Gastrocnemius medialis (tissue), 4 donors: ENCODE results near the gene MED26.

ENCODE experiments used
- CTCF ChIP-seq, 5 experiments: fragments of 450-650 bp in 3 of 5; fragments of 200-600 bp in 2 of 5; sonication (generic) in 2 of 5; IDR thresholded peaks in 4 of 5; conservative IDR thresholded peaks in 1 of 5; 1 replicate in 4 of 5; 2 replicates in 1 of 5; pipeline ENCODE4 v1.5.1; 2016 to 2019; ENCODE audit warnings: antibody characterized with exemption in 5 of 5, mild to moderate bottlenecking in 3 of 5, moderate library complexity in 3 of 5
- POLR2A ChIP-seq, 2 donors: fragments of 450-650 bp; IDR thresholded peaks; one replicate each; pipeline ENCODE4 v1.6.1; 2017; ENCODE audit warnings: antibody characterized with exemption in 2 of 2, mild to moderate bottlenecking in 2 of 2, moderate library complexity in 2 of 2

GRCh38 chr19:16585808-16586476 lies 42.1 kb downstream of the MED26 start:
- TF ChIP-seq CTCF (IDR thresholded peaks at IDR 0.05 in 4 of 5, conservative IDR thresholded peaks at IDR 0.05 in 1 of 5) (no peak), POLR2A (IDR thresholded peaks at IDR 0.05) (no peak)
